Chondrocyte (in vitro differentiated cells): Measurements from ENCODE around the gene STEAP1. TPM values are rescaled to one million over a fixed set of nuclear protein-coding genes. Genes with fewer than 3 reads are reported as not detected.

ENCODE experiments used
- DNase-seq: peaks from one replicate; pipeline ENCODE4 v3.0.0; 2021; ENCODE audit warnings: mixed read lengths, low spot score
- H3K27ac Mint-ChIP-seq: one replicate; pipeline ENCODE4 v1.8.0; 2021; ENCODE audit warnings: mild to moderate bottlenecking, moderate library complexity, mixed read lengths; ENCODE audit not compliant: unreplicated experiment
- H3K27me3 Mint-ChIP-seq: 2 replicates; pipeline ENCODE4 v1.8.0; 2021; ENCODE audit warnings: low read depth, mixed read lengths
- H3K36me3 Mint-ChIP-seq: 2 replicates; pipeline ENCODE4 v1.8.0; 2021; ENCODE audit warnings: low read depth, mixed read lengths
- H3K4me1 Mint-ChIP-seq: 2 replicates; pipeline ENCODE4 v1.8.0; 2021; ENCODE audit warnings: low read depth, mild to moderate bottlenecking, mixed read lengths
- H3K4me3 Mint-ChIP-seq: one replicate; pipeline ENCODE4 v1.8.0; 2021; ENCODE audit warnings: mild to moderate bottlenecking, moderate library complexity, mixed read lengths; ENCODE audit not compliant: unreplicated experiment
- H3K9me3 Mint-ChIP-seq: 2 replicates; pipeline ENCODE4 v1.8.0; 2021; ENCODE audit warnings: low read depth, mixed read lengths
- CTCF ChIP-seq: fragments of 200-600 bp; sonication (generic); IDR thresholded peaks from 2 replicates; pipeline ENCODE4 v1.5.0; 2021; ENCODE audit warnings: antibody characterized with exemption, mild to moderate bottlenecking, moderate library complexity
- total RNA-seq: library from RNA; stranded (reverse); gene quantifications from 3 replicates; pipeline ENCODE4 v1.2.1, GENCODE V29; 2021

The STEAP1 gene
- total RNA-seq, 1 donor from 2014 or later, result 0.22 TPM

DNA sequence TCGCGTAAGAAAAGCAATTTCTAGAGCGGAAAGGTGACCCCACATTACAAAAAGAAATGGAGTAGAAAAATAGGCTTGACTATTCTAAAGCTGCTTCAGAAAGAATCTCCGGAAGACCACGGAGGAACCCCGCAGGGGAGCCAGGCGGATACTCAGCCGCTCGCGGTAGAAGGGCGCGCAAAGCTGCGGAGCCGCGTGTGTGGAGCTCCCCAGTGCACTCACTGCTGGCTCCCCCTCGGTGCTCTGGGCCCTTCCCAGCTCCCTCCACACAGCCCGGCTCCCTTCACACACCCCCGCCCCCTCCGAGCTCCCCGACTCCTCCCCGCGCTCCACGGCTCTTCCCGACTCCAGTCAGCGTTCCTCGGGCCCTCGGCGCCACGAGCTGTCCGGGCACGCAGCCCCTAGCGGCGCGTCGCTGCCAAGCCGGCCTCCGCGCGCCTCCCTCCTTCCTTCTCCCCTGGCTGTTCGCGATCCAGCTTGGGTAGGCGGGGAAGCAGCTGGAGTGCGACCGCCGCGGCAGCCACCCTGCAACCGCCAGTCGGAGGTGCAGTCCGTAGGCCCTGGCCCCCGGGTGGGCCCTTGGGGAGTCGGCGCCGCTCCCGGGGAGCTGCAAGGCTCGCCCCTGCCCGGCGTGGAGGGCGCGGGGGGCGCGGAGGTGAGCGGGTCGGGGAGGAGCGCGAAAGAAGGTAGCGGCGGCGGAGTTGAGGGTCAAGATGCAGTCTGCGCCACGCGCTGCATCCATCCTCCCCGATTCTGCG lies 57.3 kb downstream of the STEAP1 start, which contains the start of gene STEAP2:
TSS of gene STEAP2 (plus strand) at position 350 of the 758 bp plus-strand sequence. CDS start 13,343 bp downstream, outside the sequence.
- peak; percentile 88 for DNase-seq
- Mint-ChIP-seq H3K27ac (no peak within 1 kb of the TSS), H3K36me3 (no peaks in the 10 kb centered on the region), H3K27me3 (peaks cover 30% of the 10 kb centered on the region), H3K4me1 (peaks cover 10% of the 10 kb centered on the region), H3K4me3 (peak within 1 kb of the TSS; percentile 69), H3K9me3 (no peaks in the 10 kb centered on the region)
- peak; percentile 76 for TF ChIP-seq CTCF

DNA sequence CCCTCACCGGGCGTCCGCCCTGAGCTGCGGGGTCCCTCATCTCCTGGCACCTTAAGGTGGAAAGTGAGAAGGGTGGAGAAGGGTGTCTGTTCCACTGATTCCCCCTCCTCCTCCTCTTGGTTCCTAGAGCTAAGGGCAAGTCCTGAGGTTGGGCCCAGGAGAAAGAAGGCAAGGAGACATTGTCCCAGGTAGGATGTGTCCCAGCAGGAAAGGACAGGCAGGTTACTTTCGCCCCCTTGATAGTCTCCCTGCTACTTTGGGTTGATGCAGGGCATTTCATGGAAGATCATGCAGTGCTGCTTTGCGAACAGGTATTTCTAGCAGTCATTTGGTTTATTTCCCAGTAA lies 57.9 kb downstream of the STEAP1 start:
- DNase-seq, result no peak
- Mint-ChIP-seq H3K9me3 (no peaks in the 10 kb centered on the region), H3K4me1 (peaks cover 10% of the 10 kb centered on the region), H3K4me3 (no peak overlapping the region), H3K27me3 (peaks cover 30% of the 10 kb centered on the region), H3K36me3 (no peaks in the 10 kb centered on the region), H3K27ac (no peak overlapping the region)
- no peak for TF ChIP-seq CTCF

DNA sequence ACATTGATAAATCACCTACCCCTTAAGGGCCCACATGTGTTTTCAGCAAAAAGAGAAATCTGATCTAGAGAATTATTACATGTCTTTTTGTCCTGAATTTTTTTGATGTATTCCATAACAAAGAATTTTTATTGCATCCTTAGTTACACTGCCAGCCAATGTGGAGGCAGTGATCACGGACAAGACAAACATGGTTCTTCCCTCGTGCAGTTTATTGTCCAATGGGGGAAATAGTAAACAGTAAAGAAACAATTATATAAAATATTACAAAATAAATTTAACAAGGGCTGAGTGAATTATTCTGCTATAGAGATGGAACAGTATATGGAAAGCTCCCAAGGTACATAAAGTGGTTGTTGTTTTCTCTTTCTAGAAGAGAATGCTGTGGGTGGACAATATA lies 59.3 kb downstream of the STEAP1 start:
- no peak for TF ChIP-seq CTCF
- H3K27me3 Mint-ChIP-seq, result peaks cover 38% of the 10 kb centered on the region
- no peak overlapping the region for H3K4me3 Mint-ChIP-seq
- no peaks in the 10 kb centered on the region for H3K9me3 Mint-ChIP-seq
- no peaks in the 10 kb centered on the region for H3K36me3 Mint-ChIP-seq
- DNase-seq, result no peak
- peaks cover 10% of the 10 kb centered on the region for H3K4me1 Mint-ChIP-seq
- H3K27ac Mint-ChIP-seq, result no peak overlapping the region

Other genes starting within 250 kb of the STEAP1 start
- 0.20 TPM in 1 of 3 replicates, not detected in the others for gene STEAP2, start 57.3 kb downstream of the STEAP1 start, total RNA-seq
- 0.55 to 1.2 TPM in 2 of 3 replicates, not detected in the other for gene CFAP69, start 90.7 kb downstream of the STEAP1 start, total RNA-seq
- gene FAM237B, start 166.8 kb downstream of the STEAP1 start, total RNA-seq, result not detected in 3 replicates
- gene GTPBP10, start 192.2 kb downstream of the STEAP1 start, total RNA-seq, result 14.5 to 15.7 TPM (median 14.9 TPM) in 3 replicates
- gene CLDN12, start 249.0 kb downstream of the STEAP1 start, total RNA-seq, result 21.0 to 29.5 TPM (median 27.6 TPM) in 3 replicates